ENCODE measurements around the gene XRCC3.

- TF ChIP-seq CTCF (conservative IDR thresholded peaks at IDR 0.05 in 1 of 2, IDR thresholded peaks at IDR 0.05 in 1 of 2; ENCODE audit: extremely low read depth in 1 of 2, insufficient read depth in 1 of 2, low read depth in 1 of 2, low read length in 2 of 2) (no peak), EZH2 (IDR thresholded peaks at IDR 0.05; ENCODE audit: borderline replicate concordance, low read length) (no peak)
These were observed 16.6 kb downstream of the XRCC3 start for GRCh38 chr14:103698380-103699260.
